Measurements from ENCODE around the gene TLE3. TPM values are rescaled to one million over a fixed set of nuclear protein-coding genes. Genes with fewer than 3 reads are reported as not detected.

Gene TLE3
- total and polyA plus RNA-seq, 7 donors: 16.8 to 82.0 (median 49.5) TPM

GRCh38 chr15:70083418-70083817 is 14.3 kb downstream of the TLE3 start:
- peaks cover 0 to 61% (median 37%) of the 10 kb centered on the region in 4 donors for H3K4me1 ChIP-seq
- no peak for DNase-seq
- intact Hi-C loops (cut with DNase I): no loop called here
- no peak for TF ChIP-seq POLR2AphosphoS5 (IDR thresholded peaks at IDR 0.05)
- no peak for TF ChIP-seq POLR2A (IDR thresholded peaks at IDR 0.05)
- TF ChIP-seq EP300 (IDR thresholded peaks at IDR 0.05): no peak
- TF ChIP-seq CTCF (IDR thresholded peaks at IDR 0.05): no peak
- WGBS, 2 donors: 97% methylated on average over 1 of the region's 1 CpG
- H3K9me3 ChIP-seq: no peaks in the 10 kb centered on the region
- H3K27ac ChIP-seq: peak overlapping the region in 1 of 4 donors; percentile 32
- no peak overlapping the region for H3K4me3 ChIP-seq
- H3K36me3 ChIP-seq: peaks cover 7 to 62% (median 20%) of the 10 kb centered on the region in 4 donors
- no peaks in the 10 kb centered on the region for H3K27me3 ChIP-seq

GRCh38 chr15:70082281-70082900 is 15.3 kb downstream of the TLE3 start:
- Histone ChIP-seq H3K27ac (peak overlapping the region in 1 of 4 donors; percentile 17), H3K27me3 (no peaks in the 10 kb centered on the region), H3K9me3 (no peaks in the 10 kb centered on the region), H3K36me3 (peaks cover 7 to 57% (median 20%) of the 10 kb centered on the region in 4 donors), H3K4me3 (no peak overlapping the region), H3K4me1 (peaks cover 0 to 61% (median 37%) of the 10 kb centered on the region in 4 donors)
- DNase-seq: no peak
- intact Hi-C loops (cut with DNase I): no loop called here
- TF ChIP-seq EP300 (IDR thresholded peaks at IDR 0.05) (no peak), CTCF (IDR thresholded peaks at IDR 0.05) (no peak), POLR2AphosphoS5 (IDR thresholded peaks at IDR 0.05) (no peak), POLR2A (IDR thresholded peaks at IDR 0.05) (no peak)
- 91 to 96% methylated on average over 12 of the region's 12 CpGs for WGBS, 2 donors

- Histone ChIP-seq H3K27ac (no peak overlapping the region), H3K4me1 (peaks cover 0 to 62% (median 38%) of the 10 kb centered on the region in 4 donors), H3K36me3 (peaks cover 7 to 53% (median 20%) of the 10 kb centered on the region in 4 donors), H3K9me3 (no peaks in the 10 kb centered on the region), H3K27me3 (no peaks in the 10 kb centered on the region), H3K4me3 (no peak overlapping the region)
- intact Hi-C loops (cut with DNase I): no loop called here
- DNase-seq: no peak
- 79 to 86% methylated on average over 6 of the region's 6 CpGs for WGBS, 2 donors
- TF ChIP-seq POLR2AphosphoS5 (IDR thresholded peaks at IDR 0.05) (no peak), POLR2A (IDR thresholded peaks at IDR 0.05) (no peak), EP300 (IDR thresholded peaks at IDR 0.05) (no peak), CTCF (IDR thresholded peaks at IDR 0.05) (no peak)
These were observed 16.1 kb downstream of the TLE3 start for GRCh38 chr15:70081612-70082011.

- no peak for DNase-seq
- TF ChIP-seq POLR2AphosphoS5 (IDR thresholded peaks at IDR 0.05) (no peak), EP300 (IDR thresholded peaks at IDR 0.05) (no peak)
- H3K36me3 ChIP-seq: peaks cover 10 to 58% (median 21%) of the 10 kb centered on the region in 4 donors
- intact Hi-C loops (cut with DNase I): no loop called here
- WGBS, 2 donors: 82 to 84% methylated on average over 6 of the region's 6 CpGs
- H3K27ac ChIP-seq: no peak overlapping the region
- no peaks in the 10 kb centered on the region for H3K27me3 ChIP-seq
- no peak overlapping the region for H3K4me3 ChIP-seq
- H3K4me1 ChIP-seq: peaks cover 0 to 60% (median 39%) of the 10 kb centered on the region in 4 donors
- H3K9me3 ChIP-seq: no peaks in the 10 kb centered on the region
These were observed 17.4 kb downstream of the TLE3 start for GRCh38 chr15:70080347-70080746.

- Histone ChIP-seq H3K4me1 (peaks cover 0 to 60% (median 39%) of the 10 kb centered on the region in 4 donors), H3K27me3 (no peaks in the 10 kb centered on the region), H3K4me3 (no peak overlapping the region), H3K9me3 (no peaks in the 10 kb centered on the region), H3K27ac (peak overlapping the region in 1 of 4 donors; percentile 58), H3K36me3 (peaks cover 6 to 58% (median 25%) of the 10 kb centered on the region in 4 donors)
- WGBS, 2 donors: 63 to 82% methylated on average over 9 of the region's 9 CpGs
- TF ChIP-seq POLR2A (IDR thresholded peaks at IDR 0.05) (no peak), POLR2AphosphoS5 (IDR thresholded peaks at IDR 0.05) (no peak), EP300 (IDR thresholded peaks at IDR 0.05) (no peak), CTCF (IDR thresholded peaks at IDR 0.05) (no peak)
- no peak for DNase-seq
- intact Hi-C loops (cut with DNase I): no loop called here
These were observed 17.8 kb downstream of the TLE3 start for GRCh38 chr15:70079888-70080287.
